HUDEP-2 (cell line): ENCODE results near the gene VAC14.

Experiments used
- DNase-seq, 76 experiments: peaks; one replicate each; lab custom pipeline; 2025; ENCODE audit not compliant: unreplicated experiment in 76 of 76; lab: John Stamatoyannopoulos, UW

The VAC14 gene

DNA sequence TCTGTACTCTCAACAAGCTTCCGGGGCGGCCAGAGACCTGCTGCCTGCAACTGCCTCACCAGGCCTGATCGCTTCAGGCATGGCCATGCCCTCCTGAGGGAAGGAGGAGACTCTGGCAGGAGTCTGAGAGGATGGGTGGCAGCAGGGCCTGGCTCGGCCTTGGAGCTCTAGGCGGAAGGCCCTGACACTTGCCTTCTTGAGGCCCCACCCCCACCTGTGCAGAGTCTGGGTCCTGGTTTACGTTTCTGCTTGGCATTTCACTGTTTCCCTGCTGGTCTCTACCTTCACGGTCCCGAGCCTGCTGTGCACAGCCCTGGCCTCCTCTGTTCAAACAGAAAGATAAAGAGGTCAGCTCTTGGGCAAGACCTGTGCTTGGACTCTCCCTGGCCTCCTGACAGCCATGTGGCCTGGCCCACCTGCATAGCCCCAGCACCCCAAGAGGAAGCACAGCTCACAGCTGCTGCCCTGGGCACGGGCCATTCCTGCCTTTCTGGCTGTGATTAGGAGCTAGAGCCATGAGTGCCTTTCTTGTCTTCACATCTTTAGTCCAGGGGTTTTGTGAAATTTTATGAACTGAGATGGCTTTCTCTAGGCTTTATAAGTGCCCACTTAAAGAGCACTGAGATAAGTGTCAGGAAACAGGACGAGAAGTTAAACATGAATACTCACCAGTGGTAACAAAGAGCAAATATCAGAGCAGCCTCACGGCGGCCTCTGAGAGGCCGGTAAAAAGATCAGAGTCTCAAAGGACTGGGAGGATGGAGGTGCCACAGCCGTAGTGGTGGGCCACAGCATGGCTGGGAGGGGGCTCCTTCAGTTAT lies 89.5 kb downstream of the VAC14 start:
- DNase-seq, result no peak

DNA sequence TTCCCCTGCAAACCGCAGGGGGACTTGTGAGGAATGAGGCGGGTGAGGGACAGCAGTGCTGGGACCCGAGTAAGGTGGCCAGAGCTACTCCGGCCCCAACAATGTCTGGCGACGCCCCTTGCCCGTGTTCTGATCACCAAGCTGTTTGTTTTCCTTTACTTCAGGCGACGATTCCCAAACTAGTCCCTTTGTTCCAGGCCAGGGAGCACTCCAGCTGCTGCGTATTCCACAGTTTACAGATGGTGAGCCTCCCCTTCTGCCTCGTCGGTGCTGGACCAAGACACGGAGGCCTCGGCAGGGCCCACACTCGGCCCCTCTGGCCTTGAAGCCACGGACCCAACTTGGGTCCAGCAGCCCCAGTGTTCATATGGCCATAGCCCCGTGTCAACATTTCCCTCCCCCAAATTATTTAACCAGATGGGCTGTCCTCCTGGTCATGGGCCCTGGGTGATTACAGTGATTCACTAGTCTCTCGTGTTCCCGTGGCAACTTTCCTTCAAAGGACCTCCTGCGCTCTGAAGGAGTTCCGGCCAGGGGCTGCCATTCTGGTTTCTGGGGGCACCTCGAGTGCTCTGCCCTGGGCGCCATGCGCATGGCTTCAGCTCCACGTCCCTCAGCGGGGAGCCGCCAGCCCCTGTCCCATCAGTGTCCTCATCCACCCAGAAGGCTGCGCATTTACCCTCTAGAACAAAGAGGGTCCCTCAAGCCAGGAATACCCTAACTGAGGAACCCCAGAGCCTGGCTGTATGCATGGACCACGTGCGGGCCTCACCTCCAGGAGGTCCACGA lies 90.3 kb downstream of the VAC14 start:
- no peak for DNase-seq

DNA sequence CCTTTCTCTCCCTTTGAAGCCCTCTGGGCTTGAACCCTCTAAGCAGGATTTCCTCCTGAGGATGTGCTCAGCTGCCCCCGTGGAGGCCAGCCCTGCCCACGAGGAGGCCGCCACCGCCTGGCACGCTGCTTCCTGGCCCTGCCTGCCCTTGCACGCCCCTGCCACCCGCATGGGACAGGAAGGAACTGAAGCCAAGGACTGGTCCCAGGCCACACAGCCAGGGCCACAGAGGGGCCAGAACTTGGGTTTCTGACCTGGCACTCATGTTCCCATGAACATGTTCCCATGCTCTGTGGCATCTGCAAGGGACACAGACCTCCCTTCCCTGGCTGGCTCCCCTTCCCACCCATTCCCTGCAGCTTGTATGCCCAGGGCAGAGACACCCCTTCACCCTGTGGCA lies 91.0 kb downstream of the VAC14 start:
- DNase-seq, result no peak

DNA sequence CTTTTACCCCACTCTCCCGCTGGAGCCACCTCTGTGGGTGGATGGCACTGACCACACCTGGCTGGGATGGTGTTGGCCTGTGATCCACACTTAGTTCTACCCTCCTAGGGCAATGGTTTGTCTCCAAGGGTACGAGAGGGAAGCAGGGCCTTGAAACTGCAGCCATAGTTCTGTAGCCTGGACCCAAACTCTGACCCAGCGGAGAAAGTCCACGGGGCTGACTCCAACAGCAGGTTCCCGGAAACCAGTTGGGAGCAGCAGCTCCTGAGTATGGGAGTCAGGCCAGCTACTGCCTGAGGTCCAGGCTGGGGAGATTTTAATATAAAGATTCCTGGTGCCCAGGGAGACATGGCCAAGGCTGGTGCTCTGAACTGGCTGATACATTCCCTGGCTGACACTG lies 91.5 kb downstream of the VAC14 start:
- no peak for DNase-seq

DNA sequence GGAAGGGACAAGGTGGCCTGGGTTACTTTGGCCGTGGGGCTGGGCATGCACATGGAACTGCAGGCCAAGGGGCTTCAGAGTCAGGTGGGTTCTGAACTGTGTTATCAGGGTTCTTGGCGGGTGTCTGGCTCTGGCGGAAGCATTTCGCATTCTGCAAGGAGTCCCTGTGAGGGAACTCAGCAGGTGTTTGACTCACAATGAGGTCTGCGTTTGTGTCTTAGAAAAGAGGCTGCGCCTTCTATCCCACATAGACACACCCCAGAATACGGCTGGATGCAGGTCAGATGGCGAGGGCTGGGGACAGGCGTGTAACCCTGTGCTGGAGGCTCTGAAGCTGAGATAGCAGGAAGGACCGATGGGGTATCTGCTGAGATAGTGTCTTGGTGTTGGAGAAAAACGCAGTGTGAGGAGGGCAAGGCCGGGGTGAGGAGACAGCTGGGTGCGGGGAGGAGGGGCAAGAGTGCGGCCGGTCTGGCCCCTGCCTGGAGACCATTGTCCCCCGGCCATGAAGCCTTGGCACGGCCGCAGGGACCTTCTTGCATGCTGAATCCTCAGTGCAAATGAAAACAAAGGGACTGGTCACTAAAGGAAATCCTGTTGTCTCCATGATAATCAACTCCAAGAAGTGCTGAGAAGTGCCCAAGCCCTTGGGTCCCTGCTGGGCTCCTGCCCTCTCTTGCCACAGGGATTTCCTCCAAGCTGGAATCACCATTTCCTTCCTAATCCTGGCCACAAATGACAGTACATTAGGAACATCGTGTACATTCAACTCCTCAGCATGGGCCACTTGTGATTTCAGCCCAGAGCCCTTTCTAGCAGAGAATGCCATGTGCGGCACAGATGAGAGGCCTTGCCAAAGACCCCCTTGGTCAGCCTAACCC lies 92.4 kb downstream of the VAC14 start:
- no peak for DNase-seq

DNA sequence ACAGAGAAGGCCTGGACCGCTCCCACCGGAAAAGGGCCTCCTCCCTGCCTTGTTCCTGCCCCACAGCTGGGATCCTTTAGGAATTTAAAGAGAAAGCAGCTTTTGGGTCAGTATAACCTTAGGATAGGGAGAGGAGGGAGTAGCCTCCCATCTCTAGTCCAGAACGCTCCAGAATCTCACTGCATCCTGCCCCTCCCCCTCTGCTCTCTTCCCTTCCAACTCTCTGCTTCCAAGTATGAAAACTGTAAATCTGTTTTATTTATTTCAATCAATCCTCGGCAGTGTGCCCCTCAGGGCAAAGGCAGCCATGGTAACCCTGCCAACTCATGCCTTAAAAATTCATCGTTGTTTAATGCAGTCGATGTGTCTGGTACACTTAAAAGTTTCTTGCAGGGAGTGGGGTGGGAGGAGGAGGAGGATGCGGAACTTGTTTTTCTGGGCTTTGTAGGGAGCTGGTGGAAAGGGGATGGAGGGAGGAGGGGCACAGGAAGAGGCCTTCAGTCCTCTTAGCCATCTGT lies 94.0 kb downstream of the VAC14 start:
- DNase-seq, result no peak

DNA sequence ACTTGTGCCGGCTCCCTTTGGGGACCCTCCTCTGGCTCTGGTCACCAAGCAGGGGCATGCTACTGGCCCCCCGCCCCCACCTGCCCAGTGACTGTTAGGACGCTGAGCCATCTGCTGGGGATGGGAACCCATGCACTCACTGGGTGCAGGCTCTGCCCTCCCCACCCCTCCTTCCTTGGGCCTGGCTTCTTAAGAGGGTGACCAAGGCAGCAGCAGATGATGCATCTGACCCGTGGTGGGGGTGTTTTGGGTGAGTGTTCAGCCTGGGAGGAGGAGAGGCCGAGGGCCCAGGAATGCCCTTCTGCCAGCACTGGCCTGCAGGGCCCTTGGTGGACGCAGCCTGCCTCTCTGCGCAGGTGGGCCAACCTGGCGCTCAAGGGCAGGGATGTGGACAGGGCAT lies 95.9 kb downstream of the VAC14 start:
- no peak for DNase-seq

DNA sequence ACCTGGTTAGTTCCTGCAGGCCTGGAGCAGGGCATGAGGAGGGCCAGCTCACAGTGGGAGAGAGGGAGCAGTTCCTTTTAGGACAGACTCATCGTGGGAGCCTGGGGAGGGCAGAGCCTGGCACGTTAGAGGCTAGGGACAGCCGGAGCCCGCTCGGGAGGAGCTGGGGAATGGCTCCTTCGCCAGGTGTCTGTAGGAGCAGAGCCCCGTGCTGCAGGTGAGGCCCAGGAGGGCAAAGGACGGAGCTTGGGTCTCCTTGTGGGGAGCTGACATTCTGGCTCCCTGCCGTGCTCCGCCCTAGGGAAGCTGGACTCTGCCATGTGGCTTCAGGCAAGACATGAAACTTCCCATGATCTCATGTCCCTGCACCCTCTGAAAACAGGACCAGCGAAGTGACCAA lies 96.4 kb downstream of the VAC14 start:
- no peak for DNase-seq

DNA sequence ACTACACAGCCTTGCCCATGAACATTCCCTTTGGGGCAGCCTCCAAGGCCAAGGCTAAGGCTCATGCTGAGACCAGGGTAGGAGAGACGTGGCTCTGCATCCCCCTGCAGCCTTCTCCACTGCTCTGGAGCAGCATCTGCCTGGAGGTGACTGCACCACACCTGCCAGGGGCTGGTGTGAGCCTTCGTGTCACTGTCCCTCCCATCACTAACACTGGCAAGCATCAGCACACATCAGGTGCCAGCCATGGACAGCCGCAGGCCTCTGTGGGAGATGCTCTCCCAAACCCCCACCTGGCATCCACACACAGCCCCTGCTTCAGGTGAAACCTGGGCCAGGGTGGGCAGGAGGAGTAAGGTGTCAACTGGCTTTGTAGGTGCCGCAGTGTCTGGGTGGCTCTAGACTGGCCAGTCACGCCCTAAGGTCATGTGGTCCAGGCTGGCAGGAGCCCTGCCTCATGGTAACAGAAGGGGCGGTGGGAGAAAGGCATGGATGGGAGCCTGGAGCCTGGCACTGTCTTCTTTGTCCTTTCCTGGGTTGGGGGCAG lies 97.0 kb downstream of the VAC14 start:
- no peak for DNase-seq

DNA sequence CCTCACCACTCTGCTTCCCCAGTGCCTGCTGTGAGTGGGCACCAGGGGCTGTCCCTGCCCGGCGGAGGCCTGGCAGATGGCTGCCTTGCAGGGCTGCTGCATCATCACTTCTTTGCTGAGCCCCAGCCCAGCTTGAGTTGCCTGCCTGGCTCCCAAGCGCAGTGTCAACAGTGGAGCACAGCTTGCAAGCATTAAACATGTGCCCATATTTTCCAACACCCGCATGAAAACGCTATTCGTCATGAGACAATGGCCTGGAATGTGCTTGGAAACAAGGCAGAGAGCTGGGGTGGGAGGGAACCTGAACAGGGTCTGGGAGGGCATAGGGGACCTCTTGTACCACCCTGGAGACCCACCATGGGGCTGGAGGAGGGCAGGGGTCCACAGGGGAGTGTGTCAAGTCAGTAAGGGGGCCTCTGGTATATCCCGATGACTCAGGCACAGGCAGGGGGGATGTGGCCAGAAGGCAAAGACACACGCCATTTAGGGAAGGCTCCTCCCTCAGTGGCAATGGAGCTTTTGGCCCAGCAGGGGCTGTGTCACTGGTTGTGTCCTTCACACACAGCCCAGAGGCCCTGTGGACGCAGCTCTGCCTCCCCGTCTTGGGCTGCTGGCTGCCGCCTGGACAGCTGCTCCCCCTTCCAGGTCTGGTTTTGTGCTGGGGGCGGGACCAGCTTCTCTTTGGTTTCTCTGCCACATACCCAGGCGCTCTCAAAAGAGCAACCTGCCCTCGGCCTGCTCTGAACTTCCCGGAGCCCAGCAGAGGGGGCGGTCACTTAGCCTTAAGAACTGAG lies 97.7 kb downstream of the VAC14 start:
- no peak for DNase-seq

DNA sequence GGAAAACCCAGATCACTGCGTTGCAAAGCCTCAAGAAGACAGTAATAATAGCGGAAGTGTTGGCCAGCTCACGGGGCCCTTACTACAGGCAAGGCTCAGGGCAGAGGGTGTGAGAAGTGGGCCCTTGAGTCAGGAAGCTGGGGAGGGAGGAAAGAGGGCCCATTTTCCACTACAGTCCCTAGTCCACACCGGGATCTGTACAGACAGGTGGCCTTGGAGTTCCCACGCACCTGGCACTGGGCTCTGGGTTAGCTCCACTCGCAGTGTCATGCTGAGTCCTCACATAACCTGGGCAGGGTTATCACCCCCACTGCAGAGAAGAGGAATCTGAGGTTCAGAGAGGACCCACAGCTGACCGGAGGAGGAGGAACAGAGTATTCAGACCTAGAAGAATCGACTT lies 98.3 kb downstream of the VAC14 start:
- DNase-seq, result no peak

DNA sequence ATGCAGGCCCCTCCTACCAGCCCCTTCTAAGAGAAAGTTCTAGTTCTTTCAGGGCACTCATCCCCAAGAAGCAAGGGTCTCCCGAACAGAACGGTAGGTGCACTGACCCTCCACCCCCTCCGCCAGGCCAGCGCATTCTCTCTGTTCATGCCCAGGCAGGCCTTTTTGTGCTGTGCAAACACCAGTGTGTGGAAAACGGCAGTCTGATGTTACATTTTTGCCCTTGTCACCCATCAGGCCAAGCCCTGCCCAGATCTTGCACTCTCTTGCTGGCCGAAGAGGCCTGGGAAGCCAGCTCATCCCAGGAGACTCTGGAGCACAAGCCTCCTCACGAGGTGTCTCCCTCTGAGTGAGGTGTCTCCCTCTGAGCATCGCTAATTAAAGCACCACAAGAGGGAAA lies 99.0 kb downstream of the VAC14 start:
- DNase-seq, result no peak

DNA sequence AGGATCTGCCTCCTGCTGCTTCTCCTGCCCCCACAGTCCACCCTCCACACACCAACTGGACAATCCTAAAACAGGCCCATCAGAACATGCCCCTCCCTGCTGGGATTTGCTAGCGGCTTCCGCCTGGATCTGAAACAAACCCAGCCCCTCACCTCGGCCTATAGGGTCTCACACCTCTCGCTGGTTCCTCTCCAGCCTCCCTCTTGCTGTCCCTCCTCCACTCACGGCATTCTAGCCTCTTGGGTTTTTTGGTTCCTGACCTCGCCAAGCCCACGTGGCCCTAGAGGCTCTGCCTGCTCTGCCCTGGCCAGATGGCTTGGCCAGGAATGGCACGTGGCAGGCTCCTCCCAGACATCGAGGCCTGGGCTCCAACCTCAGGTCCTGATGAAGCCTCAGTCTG lies 99.4 kb downstream of the VAC14 start:
- DNase-seq, result no peak

DNA sequence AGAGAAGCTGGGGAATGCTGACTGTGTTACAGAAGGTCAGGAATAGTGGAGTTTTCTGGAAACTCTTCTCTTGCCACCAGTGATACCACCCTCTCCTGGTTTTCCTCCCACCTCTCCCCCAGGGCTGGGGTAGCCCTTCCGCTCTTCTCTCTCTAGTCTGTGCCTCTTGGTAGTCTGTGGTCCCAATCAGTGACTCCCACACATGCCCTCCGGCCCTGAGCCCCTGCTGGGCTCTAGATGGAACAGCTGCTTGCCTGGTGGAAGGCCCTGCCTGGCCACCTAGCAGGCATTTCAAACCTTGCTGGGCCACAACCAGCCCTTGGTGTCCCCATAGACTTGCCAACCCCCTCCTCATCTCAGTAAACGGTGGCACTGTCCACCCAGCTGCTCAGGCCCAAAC lies 99.9 kb downstream of the VAC14 start:
- DNase-seq, result no peak

DNA sequence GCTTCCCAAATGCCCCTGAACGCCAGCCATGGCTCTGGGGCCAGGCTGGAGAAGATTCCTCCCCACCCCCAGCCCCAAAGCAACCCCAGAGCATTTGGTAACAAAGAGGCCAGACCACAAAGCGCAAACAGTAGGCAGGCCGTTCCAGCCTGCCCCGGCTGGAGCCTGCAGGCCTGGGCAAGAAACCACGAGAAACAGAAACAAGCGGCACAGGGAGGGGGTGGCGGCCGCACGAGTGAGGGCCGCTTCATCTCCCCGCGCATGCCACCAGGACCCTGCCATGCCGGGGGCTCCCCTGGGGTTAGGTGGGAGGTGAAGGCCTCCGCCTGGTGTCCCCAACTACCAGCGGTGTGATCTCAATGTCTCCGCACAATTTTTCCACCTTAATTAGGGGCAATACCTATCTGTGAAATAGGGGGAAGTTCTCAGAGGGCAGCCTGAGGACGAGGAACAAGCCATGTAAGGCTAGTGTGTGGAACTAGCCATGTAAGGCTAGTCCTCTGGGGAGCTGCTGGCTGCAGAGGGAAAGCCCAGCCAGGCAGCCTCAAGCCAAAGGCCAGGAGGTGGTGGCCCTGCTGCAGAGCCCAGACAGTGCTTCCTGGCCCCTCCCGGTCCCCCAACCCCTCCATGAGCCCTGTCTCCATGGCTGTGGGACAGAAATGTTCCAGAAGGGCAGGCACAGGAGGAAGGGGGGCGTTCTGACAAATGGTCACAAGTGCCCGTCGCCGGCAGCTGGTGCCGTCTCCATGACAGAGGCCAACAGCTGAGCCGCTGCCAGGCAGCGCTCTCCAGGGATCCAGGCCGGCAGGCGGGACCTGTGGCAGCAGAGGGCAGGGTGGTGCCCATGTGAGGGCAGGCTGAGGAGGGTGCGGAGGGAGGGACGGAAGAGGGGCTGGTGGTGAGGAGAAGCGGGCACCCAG lies 100.6 kb downstream of the VAC14 start:
- DNase-seq, result no peak

DNA sequence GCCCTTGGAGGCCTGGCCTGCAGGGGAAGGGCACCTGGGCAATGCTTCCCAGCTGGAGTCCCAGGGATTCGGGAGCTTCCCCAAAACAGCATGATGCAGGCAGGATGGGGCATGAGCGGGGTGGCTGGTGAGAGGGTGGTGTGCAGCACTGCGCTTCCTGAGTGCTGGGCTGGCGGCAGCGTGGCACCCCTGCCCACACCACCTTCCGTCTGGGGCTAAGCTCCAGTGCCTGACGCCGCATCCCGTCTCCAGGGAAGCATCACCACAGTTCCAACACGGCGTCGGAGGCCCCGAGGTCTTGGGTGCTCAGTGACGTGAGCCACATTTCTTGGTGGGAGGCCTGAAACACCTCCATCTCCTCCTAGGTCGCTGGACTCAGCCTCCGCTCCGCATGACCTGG lies 101.3 kb downstream of the VAC14 start:
- no peak for DNase-seq

DNA sequence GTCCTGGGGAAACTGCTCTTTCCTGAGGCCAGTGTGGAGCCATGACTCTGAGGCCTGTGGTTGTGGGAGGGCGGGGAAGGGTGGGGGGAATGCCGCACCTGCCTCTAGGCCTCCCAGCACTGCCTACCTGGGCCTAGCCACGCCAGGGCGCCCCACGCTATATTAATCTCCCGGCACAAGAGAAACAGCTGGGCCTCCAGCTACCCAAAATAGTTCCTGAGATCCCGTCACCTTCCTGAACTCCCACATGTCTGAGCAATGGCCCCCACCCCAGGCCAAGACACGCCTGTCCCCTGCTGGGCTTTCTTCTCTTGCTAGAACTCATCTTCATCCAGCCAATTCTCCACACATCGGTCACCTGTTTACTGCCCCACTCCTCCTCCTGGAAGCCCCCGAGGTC lies 102.1 kb downstream of the VAC14 start:
- DNase-seq, result no peak

DNA sequence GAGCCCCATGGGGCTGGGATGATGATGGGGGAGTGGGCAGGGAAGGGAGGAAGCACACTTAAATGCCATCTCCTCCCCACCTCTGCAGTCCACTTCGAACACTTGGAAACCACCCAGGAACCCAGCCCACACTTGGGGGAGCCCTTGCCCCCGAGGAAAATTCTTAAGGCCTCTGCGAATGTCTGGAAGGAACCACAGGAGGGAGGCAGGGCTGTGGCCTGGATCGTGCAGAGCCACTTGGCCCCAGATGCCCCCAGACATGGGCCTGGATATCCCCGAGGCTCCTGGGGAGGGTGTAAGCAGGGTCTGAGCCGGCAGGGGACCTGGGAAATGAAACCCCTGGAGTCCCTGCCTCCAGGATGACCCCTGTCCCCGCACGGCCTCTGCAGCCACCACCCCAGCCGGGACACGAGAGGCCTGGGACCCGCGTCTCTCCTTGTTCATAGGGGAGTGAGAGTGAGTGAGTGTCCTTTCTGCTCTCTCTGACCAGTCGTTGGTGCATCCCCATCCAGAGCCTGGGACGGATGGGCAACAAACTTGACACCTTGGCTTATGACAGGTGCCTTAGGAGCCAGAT lies 103.3 kb downstream of the VAC14 start:
- DNase-seq, result no peak
